ENCODE measurements around the gene SIM1. TPM values are rescaled to one million over a fixed set of nuclear protein-coding genes. Genes with fewer than 3 reads are reported as not detected.

SIM1 gene
- total RNA-seq, 1 experiment from 2014 or later: not detected

DNA sequence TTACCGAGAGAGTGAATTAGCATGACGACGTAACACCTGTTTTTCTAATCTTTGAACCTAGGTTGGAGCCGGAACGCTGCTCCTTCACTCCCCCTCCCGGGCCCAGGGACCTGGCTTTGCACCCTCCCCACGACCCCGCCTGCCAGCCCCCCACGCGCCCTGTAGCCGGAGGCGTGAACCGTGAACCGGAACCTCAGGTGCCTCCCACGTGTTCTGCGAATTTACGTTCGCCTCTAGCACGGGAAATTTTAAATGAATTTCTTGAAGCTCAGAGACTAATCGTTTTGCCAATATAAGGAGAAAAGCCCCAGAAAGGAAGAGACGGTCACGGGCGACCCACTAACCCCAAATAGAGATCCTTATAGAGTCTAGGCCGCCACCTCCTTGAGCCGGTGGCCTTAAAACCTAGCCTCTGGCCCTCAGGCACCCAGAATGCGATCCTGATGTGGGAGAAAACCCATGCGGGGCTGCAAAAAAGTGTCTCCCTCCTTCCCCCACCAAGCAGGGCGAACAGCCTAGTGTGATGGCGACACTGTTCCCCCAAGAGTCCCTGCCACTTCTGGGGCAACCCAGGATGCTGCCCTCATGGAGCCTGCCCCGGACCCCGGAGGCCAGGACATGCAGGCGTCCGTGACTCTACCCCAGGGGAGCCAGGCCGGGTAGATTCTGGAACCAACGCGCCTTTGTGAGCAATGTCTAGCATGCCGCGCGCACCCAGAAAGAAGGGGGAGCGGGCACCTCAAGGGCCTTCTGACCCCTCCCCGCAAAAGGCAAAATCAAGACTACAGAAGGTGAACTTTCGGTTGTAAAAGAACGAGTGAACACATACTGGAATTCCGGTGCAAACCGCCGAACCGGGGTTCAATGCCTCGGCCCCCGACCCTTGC lies 2.7 kb upstream of the SIM1 start:
- Histone ChIP-seq H3K9me3 (ENCODE audit: low read length) (no peaks in the 10 kb centered on the region), H3K27ac (ENCODE audit: low read length) (no peak overlapping the region)

DNA sequence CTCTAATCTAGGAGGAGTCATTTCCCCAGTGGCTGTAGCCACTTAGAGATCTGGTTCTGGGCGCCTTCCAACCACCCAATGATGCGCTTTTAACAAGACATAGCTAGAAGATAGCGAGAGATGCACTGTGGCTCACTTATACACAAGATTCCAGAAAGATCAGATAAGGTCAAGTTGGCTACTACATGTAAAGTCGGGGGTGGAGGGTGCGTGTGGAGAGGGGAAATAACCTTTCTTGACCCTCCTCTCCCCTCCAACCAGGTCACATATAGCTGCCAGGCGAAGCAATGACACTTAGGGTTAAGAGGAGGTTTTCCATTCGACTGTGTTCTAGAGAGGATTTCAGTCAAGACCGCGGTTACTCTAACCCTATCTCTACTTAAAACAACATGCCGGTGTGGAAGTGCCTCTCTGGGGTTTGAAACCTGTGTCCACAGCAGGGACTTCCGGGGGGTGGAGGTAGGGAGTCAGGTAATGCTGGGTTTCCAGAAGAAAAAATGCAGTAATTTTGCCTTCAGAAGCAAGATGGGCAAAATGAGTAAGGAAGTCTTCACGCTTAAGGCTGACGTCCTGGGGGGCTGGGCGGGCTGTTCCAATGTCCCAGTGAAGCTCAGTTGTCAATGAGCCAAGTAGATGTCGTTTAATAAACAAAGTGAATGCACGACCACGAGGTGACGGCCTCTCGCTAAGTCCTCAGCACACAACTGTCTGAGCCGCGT lies 1.8 kb upstream of the SIM1 start:
- ATAC-seq: no peak
- Histone ChIP-seq H3F3A (ENCODE audit: low read length, unreplicated experiment) (no peaks in the 10 kb centered on the region), H3K4me2 (ENCODE audit: low read length) (no peak overlapping the region), H3K27me3 (ENCODE audit: low read length) (no peaks in the 10 kb centered on the region), H3K9me2 (replicated peaks; ENCODE audit: low read length) (no peaks in the 10 kb centered on the region), H3K4me3 (ENCODE audit: low read length) (no peak overlapping the region), H2AFZ (ENCODE audit: low read length) (no peak overlapping the region), H3K9me3 (ENCODE audit: low read length) (no peaks in the 10 kb centered on the region), H3K79me2 (ENCODE audit: low read length) (no peaks in the 10 kb centered on the region), H3K27ac (ENCODE audit: low read length) (no peak overlapping the region), H3K4me1 (ENCODE audit: insufficient read depth, low read length) (no peaks in the 10 kb centered on the region), H4K20me1 (ENCODE audit: low read length) (no peaks in the 10 kb centered on the region), H3K9ac (ENCODE audit: low read length) (no peak overlapping the region), H3K36me3 (ENCODE audit: low read depth, low read length) (no peaks in the 10 kb centered on the region)
- BruUV-seq (replicated peaks): no TSS peak
- no peak for DNase-seq
- TF ChIP-seq, protein P1, sequence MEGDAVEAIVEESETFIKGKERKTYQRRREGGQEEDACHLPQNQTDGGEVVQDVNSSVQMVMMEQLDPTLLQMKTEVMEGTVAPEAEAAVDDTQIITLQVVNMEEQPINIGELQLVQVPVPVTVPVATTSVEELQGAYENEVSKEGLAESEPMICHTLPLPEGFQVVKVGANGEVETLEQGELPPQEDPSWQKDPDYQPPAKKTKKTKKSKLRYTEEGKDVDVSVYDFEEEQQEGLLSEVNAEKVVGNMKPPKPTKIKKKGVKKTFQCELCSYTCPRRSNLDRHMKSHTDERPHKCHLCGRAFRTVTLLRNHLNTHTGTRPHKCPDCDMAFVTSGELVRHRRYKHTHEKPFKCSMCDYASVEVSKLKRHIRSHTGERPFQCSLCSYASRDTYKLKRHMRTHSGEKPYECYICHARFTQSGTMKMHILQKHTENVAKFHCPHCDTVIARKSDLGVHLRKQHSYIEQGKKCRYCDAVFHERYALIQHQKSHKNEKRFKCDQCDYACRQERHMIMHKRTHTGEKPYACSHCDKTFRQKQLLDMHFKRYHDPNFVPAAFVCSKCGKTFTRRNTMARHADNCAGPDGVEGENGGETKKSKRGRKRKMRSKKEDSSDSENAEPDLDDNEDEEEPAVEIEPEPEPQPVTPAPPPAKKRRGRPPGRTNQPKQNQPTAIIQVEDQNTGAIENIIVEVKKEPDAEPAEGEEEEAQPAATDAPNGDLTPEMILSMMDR (conservative IDR thresholded peaks at IDR 0.05; ENCODE audit: low read depth, low read length): no peak
- TF ChIP-seq EZH2phosphoT487 (IDR thresholded peaks at IDR 0.05; ENCODE audit: borderline replicate concordance, low read length) (no peak), EZH2 (IDR thresholded peaks at IDR 0.05; ENCODE audit: low read length, unreplicated experiment) (no peak)
- POLR2A ChIA-PET (ENCODE audit: unreplicated experiment): no interaction called here
- intact Hi-C loops (cut with micrococcal nuclease): no loop called here
- CTCF ChIA-PET: no interaction called here

More for the DNA sequence above, 2.7 kb upstream of the SIM1 start:
- no TSS peak for BruUV-seq (replicated peaks)
- Histone ChIP-seq H3K4me3 (ENCODE audit: low read length) (no peak overlapping the region), H3K9me2 (replicated peaks; ENCODE audit: low read length) (no peaks in the 10 kb centered on the region), H3K4me1 (ENCODE audit: insufficient read depth, low read length) (peaks cover 3% of the 10 kb centered on the region; the same call in 1 of the 2 replicates), H3K79me2 (ENCODE audit: low read length) (no peaks in the 10 kb centered on the region), H3K27me3 (ENCODE audit: low read length) (no peaks in the 10 kb centered on the region), H3K4me2 (ENCODE audit: low read length) (no peak overlapping the region), H3K9ac (ENCODE audit: low read length) (no peak overlapping the region), H4K20me1 (ENCODE audit: low read length) (no peaks in the 10 kb centered on the region), H2AFZ (ENCODE audit: low read length) (no peak overlapping the region), H3F3A (ENCODE audit: low read length, unreplicated experiment) (no peaks in the 10 kb centered on the region), H3K36me3 (ENCODE audit: low read depth, low read length) (no peaks in the 10 kb centered on the region)
- no peak for TF ChIP-seq EZH2phosphoT487 (IDR thresholded peaks at IDR 0.05; ENCODE audit: borderline replicate concordance, low read length)
- TF ChIP-seq, protein P1 (conservative IDR thresholded peaks at IDR 0.05; ENCODE audit: low read depth, low read length): no peak
- no peak for TF ChIP-seq EZH2 (IDR thresholded peaks at IDR 0.05; ENCODE audit: low read length, unreplicated experiment)
- ATAC-seq: no peak
- intact Hi-C loops (cut with micrococcal nuclease): no loop called here
- CTCF ChIA-PET: no interaction called here
- DNase-seq: no peak
- POLR2A ChIA-PET (ENCODE audit: unreplicated experiment): no interaction called here

Measured in PC-3 (cell line).